GM23338 (cell line): ENCODE results near the gene JOSD1. TPM values are rescaled to one million over a fixed set of nuclear protein-coding genes. Genes with fewer than 3 reads are reported as not detected.

Experiments
- ATAC-seq: fragments of 200-7000 bp; cut with Tn5 transposase; 3 replicates; pipeline ENCODE4 v1.9.1; 2020
- DNase-seq: peaks from one replicate; pipeline ENCODE4 v3.0.0-alpha.2; 2015; ENCODE audit warnings: low spot score
- H2AFZ ChIP-seq: fragments of 200-600 bp; sonication (generic); 2 replicates; pipeline ENCODE4 v1.8.0; 2016; ENCODE audit warnings: antibody characterized with exemption, mild to moderate bottlenecking, moderate library complexity
- H3F3A ChIP-seq: fragments of 200-600 bp; sonication (generic); replicated peaks from 2 replicates; pipeline ENCODE4 v1.8.0; 2017; ENCODE audit warnings: antibody characterized with exemption, mixed run types, low read depth
- H3K27ac ChIP-seq: fragments of 200-600 bp; sonication (generic); 2 replicates; pipeline ENCODE4 v1.6.1; 2016; ENCODE audit warnings: low read depth
- H3K27me3 ChIP-seq: fragments of 200-600 bp; sonication (generic); 2 replicates; pipeline ENCODE4 v1.8.0; 2016; ENCODE audit warnings: mild to moderate bottlenecking, mixed run types, moderate library complexity; ENCODE audit not compliant: insufficient read depth
- H3K36me3 ChIP-seq: fragments of 200-600 bp; sonication (generic); 2 replicates; pipeline ENCODE4 v1.8.0; 2016; ENCODE audit warnings: mild to moderate bottlenecking; ENCODE audit not compliant: insufficient read depth
- H3K4me1 ChIP-seq: fragments of 200-600 bp; sonication (generic); 2 replicates; pipeline ENCODE4 v1.8.0; 2016; ENCODE audit warnings: mild to moderate bottlenecking, moderate library complexity; ENCODE audit not compliant: insufficient read depth
- H3K4me2 ChIP-seq: fragments of 200-600 bp; sonication (generic); 2 replicates; pipeline ENCODE4 v1.7.1; 2017; ENCODE audit warnings: mixed run types
- H3K4me3 ChIP-seq: fragments of 200-600 bp; sonication (generic); 2 replicates; pipeline ENCODE4 v1.6.1; 2016; ENCODE audit warnings: mixed run types
- H3K79me2 ChIP-seq: fragments of 200-600 bp; sonication (generic); replicated peaks from 2 replicates; pipeline ENCODE4 v1.8.0; 2017; ENCODE audit warnings: mild to moderate bottlenecking; ENCODE audit not compliant: insufficient read depth
- H3K9me2 ChIP-seq: fragments of 200-600 bp; sonication (generic); 2 replicates; pipeline ENCODE4 v1.8.0; 2017; ENCODE audit not compliant: insufficient read depth
- H4K20me1 ChIP-seq: fragments of 200-600 bp; sonication (generic); replicated peaks from 2 replicates; pipeline ENCODE4 v1.8.0; 2017; ENCODE audit warnings: mild to moderate bottlenecking; ENCODE audit not compliant: insufficient read depth
- H3K27ac Mint-ChIP-seq: 2 replicates; pipeline ENCODE4 v1.8.0; 2020; ENCODE audit warnings: inconsistent platforms, mild to moderate bottlenecking, moderate library complexity, mixed read lengths
- H3K27me3 Mint-ChIP-seq: 3 replicates; pipeline ENCODE4 v1.8.0; 2022; ENCODE audit warnings: low read depth, mild to moderate bottlenecking, moderate library complexity, mixed read lengths, inconsistent platforms; ENCODE audit not compliant: insufficient read depth, poor library complexity
- H3K36me3 Mint-ChIP-seq: 3 replicates; pipeline ENCODE4 v1.8.0; 2021; ENCODE audit warnings: low read depth, mild to moderate bottlenecking, inconsistent platforms, moderate library complexity, mixed read lengths
- H3K4me1 Mint-ChIP-seq: 3 replicates; pipeline ENCODE4 v1.8.0; 2020; ENCODE audit warnings: mild to moderate bottlenecking, inconsistent platforms, mixed read lengths
- H3K4me3 Mint-ChIP-seq: 3 replicates; pipeline ENCODE4 v1.8.0; 2021; ENCODE audit warnings: moderate library complexity, mild to moderate bottlenecking, inconsistent platforms, mixed read lengths
- H3K9me3 Mint-ChIP-seq: 3 replicates; pipeline ENCODE4 v1.8.0; 2020; ENCODE audit warnings: moderate library complexity, mild to moderate bottlenecking, inconsistent platforms, mixed read lengths
- CREB1 ChIP-seq: fragments of 250-450 bp; sonication (Bioruptor Pico); IDR thresholded peaks from 2 replicates; pipeline ENCODE4 v1.5.0; 2020; ENCODE audit warnings: low read depth, mild to moderate bottlenecking, moderate library complexity
- CTCF ChIP-seq, 2 experiments: fragments of 200-600 bp in 1 of 2; sonication (generic) in 1 of 2; conservative IDR thresholded peaks; 2 replicates each; pipeline versions ENCODE4 v1.5.1 to v1.6.1; 2016 to 2017; ENCODE audit warnings: antibody characterized with exemption in 2 of 2, low read depth in 2 of 2, mild to moderate bottlenecking in 2 of 2, moderate library complexity in 1 of 2
- ETS1 ChIP-seq: IDR thresholded peaks from 2 replicates; pipeline ENCODE4 v1.6.1; 2016; ENCODE audit warnings: antibody characterized with exemption
- EZH2phosphoT487 ChIP-seq: fragments of 200-600 bp; sonication (generic); IDR thresholded peaks from one replicate; pipeline ENCODE4 v1.8.1; 2018; ENCODE audit warnings: antibody characterized with exemption; ENCODE audit not compliant: unreplicated experiment
- JUNB ChIP-seq: IDR thresholded peaks from one replicate; pipeline ENCODE4 v1.6.1; 2016; ENCODE audit warnings: antibody characterized with exemption; ENCODE audit not compliant: unreplicated experiment
- NANOG ChIP-seq: IDR thresholded peaks from 2 replicates; pipeline ENCODE4 v1.6.1; 2016; ENCODE audit warnings: antibody characterized with exemption, borderline replicate concordance
- POLR2AphosphoS5 ChIP-seq: IDR thresholded peaks from 2 replicates; pipeline ENCODE4 v1.6.1; 2016; ENCODE audit warnings: antibody characterized with exemption, low read depth
- REST ChIP-seq: IDR thresholded peaks from one replicate; pipeline ENCODE4 v1.6.1; 2018; ENCODE audit warnings: antibody characterized with exemption; ENCODE audit not compliant: unreplicated experiment
- STAT1 ChIP-seq: IDR thresholded peaks from one replicate; pipeline ENCODE4 v1.6.1; 2016; ENCODE audit warnings: antibody characterized with exemption; ENCODE audit not compliant: unreplicated experiment
- ZNF114 ChIP-seq: fragments of 250-450 bp; sonication (Bioruptor Pico); IDR thresholded peaks from 2 replicates; pipeline ENCODE4 v1.5.0; 2020; ENCODE audit warnings: mild to moderate bottlenecking, moderate library complexity
- ZNF462 ChIP-seq: fragments of 250-450 bp; sonication (Bioruptor Pico); IDR thresholded peaks from 2 replicates; pipeline ENCODE4 v1.5.0; 2020; ENCODE audit warnings: mild to moderate bottlenecking, moderate library complexity
- polyA plus RNA-seq: library from polyadenylated mRNA; unstranded; fragments of >200 nt; fragmentation: Nextera tagmentation; extraction: Ambion mirVana; gene quantifications from 2 replicates; pipeline ENCODE4 v1.2.1, GENCODE V29; 2016
- total RNA-seq: library from RNA; depleted of rRNA; stranded (reverse); fragments of >200 nt; shearing (Covaris generic); gene quantifications from 2 replicates; pipeline ENCODE4 v1.2.3, GENCODE V29; 2014

Gene JOSD1
- total and polyA plus RNA-seq, 2 experiments from 2014 or later = 4.6 to 19.7 TPM

GRCh38 chr22:38727530-38728451 is 27.0 kb upstream of the JOSD1 start (continued):
- TF ChIP-seq STAT1 (no peak), NANOG (no peak), ETS1 (no peak)

- Mint-ChIP-seq H3K27me3 (peaks cover 5% of the 10 kb centered on the region), H3K36me3 (peaks cover 90% of the 10 kb centered on the region)
- TF ChIP-seq REST = no peak
- no peak for TF ChIP-seq ZNF114 (CRISPR knock-in tag)
- TF ChIP-seq POLR2AphosphoS5 = no peak
- no peak for TF ChIP-seq CTCF (conservative IDR thresholded peaks at IDR 0.05; ENCODE audit: low read depth in 2 of 2)
- TF ChIP-seq CREB1 (CRISPR knock-in tag) = no peak
- no peak for TF ChIP-seq JUNB
- no peak for TF ChIP-seq EZH2phosphoT487
- TF ChIP-seq NANOG = no peak
- no peak for TF ChIP-seq ZNF462 (CRISPR knock-in tag)
Measured at GRCh38 chr22:38727123-38727522, 26.4 kb upstream of the JOSD1 start.

More at GRCh38 chr22:38727123-38727522, 26.4 kb upstream of the JOSD1 start:
- ATAC-seq (no peak), DNase-seq (no peak)
- H3K79me2 ChIP-seq = no peaks in the 10 kb centered on the region; the same call in 1 of the 2 replicates
- H3K4me1 Mint-ChIP-seq = no peaks in the 10 kb centered on the region; the same call in 2 of the 3 replicates
- no peaks in the 10 kb centered on the region for H3F3A ChIP-seq
- H3K36me3 ChIP-seq = peaks cover 52% of the 10 kb centered on the region
- H3K9me3 Mint-ChIP-seq = no peaks in the 10 kb centered on the region
- H2AFZ ChIP-seq = no peak overlapping the region
- H4K20me1 ChIP-seq = peaks cover 9% of the 10 kb centered on the region; the same call in 1 of the 2 replicates
- H3K27me3 ChIP-seq = no peaks in the 10 kb centered on the region
- H3K4me1 ChIP-seq = no peaks in the 10 kb centered on the region
- no peak overlapping the region for H3K27ac ChIP-seq
- no peaks in the 10 kb centered on the region for H3K9me2 ChIP-seq
- no peak overlapping the region for H3K4me3 Mint-ChIP-seq
- no peak overlapping the region for H3K27ac Mint-ChIP-seq
- H3K4me3 ChIP-seq = no peak overlapping the region
- H3K4me2 ChIP-seq = no peak overlapping the region
